HG02885 (cell line): ENCODE data around the gene AREL1.

ENCODE experiments used
- ATAC-seq: cut with Tn5 transposase; IDR thresholded peaks from one replicate; pipeline ENCODE4 v1.9.1; 2021; ENCODE audit warnings: mild to moderate bottlenecking; ENCODE audit not compliant: unreplicated experiment, poor library complexity

Gene AREL1

GRCh38 chr14:74615735-74616134, 97.1 kb downstream of the AREL1 start:
- no peak for ATAC-seq

GRCh38 chr14:74614508-74615495, 98.1 kb downstream of the AREL1 start:
- ATAC-seq: no peak

GRCh38 chr14:74613211-74613914, 99.5 kb downstream of the AREL1 start:
- ATAC-seq: no peak

GRCh38 chr14:74612350-74613021, 100.4 kb downstream of the AREL1 start:
- peak; percentile 74 for ATAC-seq

GRCh38 chr14:74611650-74612349, 101.1 kb downstream of the AREL1 start, which contains the start of gene LTBP2:
Gene LTBP2, minus strand, starts transcription at chr14:74612237. Its CDS starts 293 bp downstream, at chr14:74611944.
- no peak for ATAC-seq
